ENCODE measurements around the gene FSD1. TPM values are rescaled to one million over a fixed set of nuclear protein-coding genes. Genes with fewer than 3 reads are reported as not detected.

The FSD1 gene
- total RNA-seq, 3 donors from 2014 or later (not counting 1 experiment from before 2014, with no cell fraction given) = 15.5 to 18.2 (median 16.4) TPM

DNA sequence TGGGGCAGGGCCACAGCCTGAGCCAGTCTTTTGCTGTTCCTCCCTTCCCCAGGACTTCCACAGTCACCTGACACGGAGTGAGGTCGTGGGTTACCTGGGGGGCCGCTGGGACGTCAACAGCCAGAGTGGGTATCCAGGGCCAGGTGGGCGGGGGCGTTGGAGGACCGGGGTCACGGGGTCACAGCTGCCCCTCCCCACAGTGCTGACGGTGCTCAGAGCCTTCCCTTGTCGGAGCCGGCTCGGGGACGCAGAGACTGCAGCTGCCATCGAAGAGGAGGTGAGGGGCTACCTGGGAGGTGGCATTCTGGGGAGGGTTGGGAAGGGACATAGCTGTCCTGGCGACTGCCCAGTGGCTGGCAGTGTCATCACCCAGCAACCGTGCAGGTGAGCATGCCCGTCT lies 50.5 kb downstream of the FSD1 start:
- H3K9me3 Mint-ChIP-seq = no peaks in the 10 kb centered on the region
- WGBS (ENCODE audit: insufficient coverage) = 92% methylated on average over 17 of the region's 17 CpGs
- Histone ChIP-seq H3K4me1 (ENCODE audit: control insufficient read depth, insufficient read depth, low read length) (peaks cover 13% of the 10 kb centered on the region), H3K9me3 (ENCODE audit: control insufficient read depth, insufficient read depth, low read length) (no peaks in the 10 kb centered on the region), H3K36me3 (ENCODE audit: control insufficient read depth, insufficient read depth, low read length) (peaks cover 14% of the 10 kb centered on the region), H3K4me3 (ENCODE audit: low read length) (no peak overlapping the region), H3K27me3 (ENCODE audit: control insufficient read depth, insufficient read depth, low read length) (no peaks in the 10 kb centered on the region), H3K27ac (ENCODE audit: low read length) (no peak overlapping the region)
- TF ChIP-seq CTCF (IDR thresholded peaks at IDR 0.05) = no peak
- H3K36me3 Mint-ChIP-seq = no peaks in the 10 kb centered on the region
- H3K27me3 Mint-ChIP-seq (ENCODE audit: low read depth in 2 of 2) = no peaks in the 10 kb centered on the region
- H3K4me3 Mint-ChIP-seq = no peak overlapping the region
- ATAC-seq (no peak), DNase-seq (no peak)
- no peak overlapping the region for H3K27ac Mint-ChIP-seq
- peaks cover 0 to 12% of the 10 kb centered on the region in 2 donors for H3K4me1 Mint-ChIP-seq
- intact Hi-C loops (cut with micrococcal nuclease) = no loop called here

- no peak for TF ChIP-seq CTCF (IDR thresholded peaks at IDR 0.05)
These were observed 52.8 kb downstream of the FSD1 start for GRCh38 chr19:4357095-4357797.

GRCh38 chr19:4357921-4358326 lies 53.5 kb downstream of the FSD1 start:
- Histone ChIP-seq H3K4me1 (ENCODE audit: control insufficient read depth, insufficient read depth, low read length) (peaks cover under 1% of the 10 kb centered on the region), H3K9me3 (ENCODE audit: control insufficient read depth, insufficient read depth, low read length) (no peaks in the 10 kb centered on the region), H3K27me3 (ENCODE audit: control insufficient read depth, insufficient read depth, low read length) (no peaks in the 10 kb centered on the region), H3K27ac (ENCODE audit: low read length) (no peak overlapping the region), H3K4me3 (ENCODE audit: low read length) (no peak overlapping the region), H3K36me3 (ENCODE audit: control insufficient read depth, insufficient read depth, low read length) (peaks cover 34% of the 10 kb centered on the region)
- Mint-ChIP-seq H3K36me3 (no peaks in the 10 kb centered on the region), H3K9me3 (no peaks in the 10 kb centered on the region), H3K4me3 (no peak overlapping the region), H3K4me1 (no peaks in the 10 kb centered on the region), H3K27me3 (ENCODE audit: low read depth in 2 of 2) (no peaks in the 10 kb centered on the region), H3K27ac (no peak overlapping the region)
- 98% methylated on average over 16 of the region's 16 CpGs for WGBS (ENCODE audit: insufficient coverage)
- intact Hi-C loops (cut with micrococcal nuclease) = no loop called here
- DNase-seq = no peak
- TF ChIP-seq CTCF (IDR thresholded peaks at IDR 0.05) = no peak
- ATAC-seq = no peak

More at GRCh38 chr19:4357095-4357797, 52.8 kb downstream of the FSD1 start:
- no peaks in the 10 kb centered on the region for H3K9me3 ChIP-seq (ENCODE audit: control insufficient read depth, insufficient read depth, low read length)
- H3K4me3 ChIP-seq (ENCODE audit: low read length) = no peak overlapping the region
- Mint-ChIP-seq H3K36me3 (no peaks in the 10 kb centered on the region), H3K27ac (no peak overlapping the region), H3K4me3 (no peak overlapping the region), H3K27me3 (ENCODE audit: low read depth in 2 of 2) (no peaks in the 10 kb centered on the region), H3K4me1 (peaks cover 0 to 5% of the 10 kb centered on the region in 2 donors), H3K9me3 (no peaks in the 10 kb centered on the region)
- H3K27ac ChIP-seq (ENCODE audit: low read length) = no peak overlapping the region
- WGBS (ENCODE audit: insufficient coverage) = 94% methylated on average over 20 of the region's 23 CpGs
- no peak for DNase-seq
- peaks cover 7% of the 10 kb centered on the region for H3K4me1 ChIP-seq (ENCODE audit: control insufficient read depth, insufficient read depth, low read length)
- intact Hi-C loops (cut with micrococcal nuclease) = no loop called here
- ATAC-seq = no peak
- H3K27me3 ChIP-seq (ENCODE audit: control insufficient read depth, insufficient read depth, low read length) = no peaks in the 10 kb centered on the region
- H3K36me3 ChIP-seq (ENCODE audit: control insufficient read depth, insufficient read depth, low read length) = peaks cover 27% of the 10 kb centered on the region

Measured in natural killer cell (primary cell).